Suprapubic skin (tissue), 4 donors: Measurements from ENCODE around the gene CDC25C. TPM values are rescaled to one million over a fixed set of nuclear protein-coding genes. Genes with fewer than 3 reads are reported as not detected.

Source experiments
- DNase-seq, 2 donors: peaks; one replicate each; pipeline ENCODE4 v3.0.0-alpha.2; 2019; ENCODE audit warnings: low spot score in 2 of 2
- H3K27ac ChIP-seq: fragments of 200-600 bp; sonication (generic); one replicate; pipeline ENCODE4 v1.5.1; 2019
- H3K27me3 ChIP-seq: fragments of 200-600 bp; sonication (generic); one replicate; pipeline ENCODE4 v1.5.1; 2019
- H3K36me3 ChIP-seq: fragments of 200-600 bp; sonication (generic); one replicate; pipeline ENCODE4 v1.5.1; 2019
- H3K4me1 ChIP-seq: fragments of 200-600 bp; sonication (generic); one replicate; pipeline ENCODE4 v1.5.1; 2019
- H3K4me3 ChIP-seq: fragments of 200-600 bp; sonication (generic); one replicate; pipeline ENCODE4 v1.5.1; 2019; ENCODE audit warnings: mild to moderate bottlenecking
- H3K9me3 ChIP-seq: fragments of 200-600 bp; sonication (generic); one replicate; pipeline ENCODE4 v1.5.1; 2019
- CTCF ChIP-seq, 2 donors: fragments of 200-600 bp in 1 of 2; fragments of 450-650 bp in 1 of 2; sonication (generic) in 1 of 2; IDR thresholded peaks; one replicate each; pipeline ENCODE4 v1.5.1; 2016 to 2019; ENCODE audit warnings: antibody characterized with exemption in 2 of 2, mild to moderate bottlenecking in 1 of 2, moderate library complexity in 1 of 2
- EP300 ChIP-seq: sonication (generic); formaldehyde crosslinking; IDR thresholded peaks from one replicate; pipeline ENCODE4 v1.6.1; 2017; ENCODE audit warnings: antibody characterized with exemption
- POLR2A ChIP-seq, 2 donors: fragments of 450-650 bp; IDR thresholded peaks; one replicate each; pipeline ENCODE4 v1.6.1; 2017; ENCODE audit warnings: antibody characterized with exemption in 2 of 2, mild to moderate bottlenecking in 2 of 2, moderate library complexity in 2 of 2
- POLR2AphosphoS5 ChIP-seq, 3 donors: sonication (generic); formaldehyde crosslinking; IDR thresholded peaks; one replicate each; pipeline ENCODE4 v1.6.1; 2017; ENCODE audit warnings: antibody characterized with exemption in 3 of 3
- WGBS: methylation state at CpG from one replicate; pipeline ENCODE4 v1.1.5; 2018; 5-methylcytosine and 5-hydroxymethylcytosine counted together
- total RNA-seq, 4 donors: library from RNA; depleted of rRNA; stranded (reverse); fragments of >200 nt; gene quantifications; one replicate each; pipeline ENCODE4 v1.1.0, GENCODE V29; 2016

The CDC25C gene
- total RNA-seq, 4 donors from 2014 or later: 0.38 to 1.6 (median 1.3) TPM

GRCh38 chr5:138346889-138347288, 15.3 kb upstream of the CDC25C start:
- no peak for DNase-seq
- H3K4me3 ChIP-seq: no peak overlapping the region
- TF ChIP-seq CTCF (IDR thresholded peaks at IDR 0.05): no peak
- no peak for TF ChIP-seq EP300
- TF ChIP-seq POLR2A (IDR thresholded peaks at IDR 0.05): no peak
- TF ChIP-seq POLR2AphosphoS5 (IDR thresholded peaks at IDR 0.05): no peak
- no peaks in the 10 kb centered on the region for H3K27me3 ChIP-seq
- WGBS: 94% methylated on average over 13 of the region's 14 CpGs
- no peak overlapping the region for H3K27ac ChIP-seq
- H3K9me3 ChIP-seq: no peaks in the 10 kb centered on the region
- peaks cover 67% of the 10 kb centered on the region for H3K36me3 ChIP-seq
- H3K4me1 ChIP-seq: no peaks in the 10 kb centered on the region

- H3K9me3 ChIP-seq: no peaks in the 10 kb centered on the region
- TF ChIP-seq POLR2A (IDR thresholded peaks at IDR 0.05) (no peak), EP300 (no peak), CTCF (IDR thresholded peaks at IDR 0.05) (no peak), POLR2AphosphoS5 (IDR thresholded peaks at IDR 0.05) (no peak)
- no peak overlapping the region for H3K27ac ChIP-seq
- DNase-seq: no peak
- no peak overlapping the region for H3K4me3 ChIP-seq
- 96% methylated on average over 21 of the region's 32 CpGs for WGBS
- peaks cover 6% of the 10 kb centered on the region for H3K4me1 ChIP-seq
- H3K27me3 ChIP-seq: no peaks in the 10 kb centered on the region
- H3K36me3 ChIP-seq: peaks cover 76% of the 10 kb centered on the region
Observed at GRCh38 chr5:138344887-138345622, 13.5 kb upstream of the CDC25C start.

- no peak overlapping the region for H3K27ac ChIP-seq
- WGBS: 92% methylated on average over 3 of the region's 3 CpGs
- H3K9me3 ChIP-seq: no peaks in the 10 kb centered on the region
- peaks cover 25% of the 10 kb centered on the region for H3K4me1 ChIP-seq
- no peak for DNase-seq
- peaks cover 37% of the 10 kb centered on the region for H3K36me3 ChIP-seq
- TF ChIP-seq POLR2AphosphoS5 (IDR thresholded peaks at IDR 0.05) (no peak), CTCF (IDR thresholded peaks at IDR 0.05) (no peak), EP300 (no peak), POLR2A (IDR thresholded peaks at IDR 0.05) (no peak)
- no peaks in the 10 kb centered on the region for H3K27me3 ChIP-seq
- H3K4me3 ChIP-seq: peak overlapping the region; percentile 83
Observed at GRCh38 chr5:138340008-138340407, 8.4 kb upstream of the CDC25C start.

GRCh38 chr5:138339464-138339863, 7.9 kb upstream of the CDC25C start:
- Histone ChIP-seq H3K4me3 (peak overlapping the region; percentile 83), H3K4me1 (peaks cover 25% of the 10 kb centered on the region)
- no peak for DNase-seq

More at GRCh38 chr5:138339464-138339863, 7.9 kb upstream of the CDC25C start:
- H3K9me3 ChIP-seq: no peaks in the 10 kb centered on the region
- no peak for TF ChIP-seq CTCF (IDR thresholded peaks at IDR 0.05)
- TF ChIP-seq EP300: no peak
- TF ChIP-seq POLR2AphosphoS5 (IDR thresholded peaks at IDR 0.05): no peak
- no peak for TF ChIP-seq POLR2A (IDR thresholded peaks at IDR 0.05)
- no peaks in the 10 kb centered on the region for H3K27me3 ChIP-seq
- no peak overlapping the region for H3K27ac ChIP-seq
- WGBS: 31% methylated on average over 2 of the region's 2 CpGs
- peaks cover 32% of the 10 kb centered on the region for H3K36me3 ChIP-seq
